ENCODE data around the gene YJEFN3. TPM values are rescaled to one million over a fixed set of nuclear protein-coding genes. Genes with fewer than 3 reads are reported as not detected.

YJEFN3 gene
- total and polyA plus RNA-seq, 4 donors: 0.77 to 4.7 (median 3.8) TPM

DNA sequence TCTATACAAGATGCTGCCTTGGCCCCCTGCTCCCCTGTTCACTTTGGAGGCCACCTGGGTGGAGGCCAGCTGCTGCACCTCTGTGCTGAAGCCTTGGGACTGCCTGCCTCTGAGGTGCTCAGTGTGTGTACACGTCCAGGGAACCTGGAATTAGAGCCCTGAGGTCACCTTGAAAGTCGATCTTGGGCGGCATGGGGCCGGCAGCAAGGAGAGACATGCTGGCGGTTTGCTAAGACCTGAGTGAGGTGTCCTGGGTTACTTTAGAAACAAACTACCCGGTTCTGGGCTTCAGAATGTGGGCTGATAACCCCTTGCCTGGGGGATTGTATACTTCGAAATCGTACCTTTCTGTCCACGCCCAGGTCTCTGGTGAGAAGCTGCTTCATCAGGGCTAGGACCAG lies 38.9 kb upstream of the YJEFN3 start:
- Histone ChIP-seq H3K4me1 (ENCODE audit: control insufficient read depth in 5 of 5, insufficient read depth in 5 of 5, low read length in 5 of 5) (peaks cover 13 to 45% (median 30%) of the 10 kb centered on the region in 5 donors), H3K9me3 (ENCODE audit: control insufficient read depth in 4 of 4, insufficient read depth in 3 of 4, low read length in 3 of 4) (no peaks in the 10 kb centered on the region), H3K27me3 (ENCODE audit: control insufficient read depth in 3 of 3, insufficient read depth in 3 of 3, low read length in 2 of 3) (no peaks in the 10 kb centered on the region), H3K4me3 (no peak overlapping the region), H3K36me3 (ENCODE audit: control insufficient read depth in 4 of 4, insufficient read depth in 4 of 4, low read length in 4 of 4) (peaks cover 3 to 19% (median 9%) of the 10 kb centered on the region in 4 donors), H3K9ac (ENCODE audit: insufficient read depth in 1 of 2, low read length in 2 of 2) (peak overlapping the region in 1 of 2 donors; percentile 63), H3K27ac (ENCODE audit: low read depth in 1 of 2, low read length in 1 of 2) (peak overlapping the region in 1 of 2 donors; percentile 80)
- WGBS, 2 donors: 80 to 82% methylated on average over 9 of the region's 9 CpGs
- TF ChIP-seq, protein P1, sequence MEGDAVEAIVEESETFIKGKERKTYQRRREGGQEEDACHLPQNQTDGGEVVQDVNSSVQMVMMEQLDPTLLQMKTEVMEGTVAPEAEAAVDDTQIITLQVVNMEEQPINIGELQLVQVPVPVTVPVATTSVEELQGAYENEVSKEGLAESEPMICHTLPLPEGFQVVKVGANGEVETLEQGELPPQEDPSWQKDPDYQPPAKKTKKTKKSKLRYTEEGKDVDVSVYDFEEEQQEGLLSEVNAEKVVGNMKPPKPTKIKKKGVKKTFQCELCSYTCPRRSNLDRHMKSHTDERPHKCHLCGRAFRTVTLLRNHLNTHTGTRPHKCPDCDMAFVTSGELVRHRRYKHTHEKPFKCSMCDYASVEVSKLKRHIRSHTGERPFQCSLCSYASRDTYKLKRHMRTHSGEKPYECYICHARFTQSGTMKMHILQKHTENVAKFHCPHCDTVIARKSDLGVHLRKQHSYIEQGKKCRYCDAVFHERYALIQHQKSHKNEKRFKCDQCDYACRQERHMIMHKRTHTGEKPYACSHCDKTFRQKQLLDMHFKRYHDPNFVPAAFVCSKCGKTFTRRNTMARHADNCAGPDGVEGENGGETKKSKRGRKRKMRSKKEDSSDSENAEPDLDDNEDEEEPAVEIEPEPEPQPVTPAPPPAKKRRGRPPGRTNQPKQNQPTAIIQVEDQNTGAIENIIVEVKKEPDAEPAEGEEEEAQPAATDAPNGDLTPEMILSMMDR (IDR thresholded peaks at IDR 0.05; ENCODE audit: control extremely low read depth, extremely low read depth): no peak
- DNase-seq (peak in 1 of 3 donors; percentile 29), ATAC-seq (ENCODE audit: insufficient read depth, low FRiP score) (no peak)

DNA sequence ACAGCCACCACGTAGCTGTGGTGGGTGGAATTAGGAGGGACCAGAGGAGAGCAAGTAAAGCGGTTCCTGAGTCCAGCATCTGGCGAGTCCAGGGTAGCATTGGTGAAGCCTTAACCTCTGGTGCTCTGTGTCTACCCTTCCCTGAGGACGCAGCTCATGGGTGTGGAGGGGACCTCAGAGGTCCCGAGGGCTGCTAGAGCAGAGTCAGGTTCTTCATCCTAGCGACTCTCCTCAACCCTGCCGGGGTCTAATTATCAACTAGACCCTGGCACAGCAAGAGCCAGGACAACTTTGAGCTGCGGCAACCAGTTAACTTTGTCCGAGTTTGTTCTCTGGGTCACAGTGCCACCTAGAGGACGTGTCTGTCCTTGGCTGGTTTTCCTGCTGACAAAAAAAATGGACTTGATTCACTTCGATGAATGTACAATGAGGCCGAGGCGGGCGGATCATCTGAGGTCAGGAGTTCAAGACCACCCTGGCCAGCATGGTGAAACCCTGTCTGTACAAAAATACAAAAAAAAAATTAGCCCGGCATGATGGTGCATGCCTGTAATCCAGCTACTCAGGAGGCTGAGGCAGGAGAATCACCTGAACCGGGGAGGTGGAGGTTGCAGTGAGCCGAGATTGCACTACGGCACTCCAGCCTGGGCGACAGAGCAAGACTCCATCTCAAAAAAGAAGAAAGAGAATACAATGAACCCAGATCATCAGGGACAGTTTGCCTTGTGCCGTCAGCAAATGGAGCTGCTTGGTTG lies 38.3 kb upstream of the YJEFN3 start:
- peaks cover 3 to 22% (median 9%) of the 10 kb centered on the region in 4 donors for H3K36me3 ChIP-seq (ENCODE audit: control insufficient read depth in 4 of 4, insufficient read depth in 4 of 4, low read length in 4 of 4)
- TF ChIP-seq, protein P1 (IDR thresholded peaks at IDR 0.05; ENCODE audit: control extremely low read depth, extremely low read depth): peak; percentile 91
- H3K27ac ChIP-seq (ENCODE audit: low read depth in 1 of 2, low read length in 1 of 2): peak overlapping the region in 1 of 2 donors; percentile 80
- H3K9ac ChIP-seq (ENCODE audit: insufficient read depth in 1 of 2, low read length in 2 of 2): peak overlapping the region in 1 of 2 donors; percentile 63
- H3K4me3 ChIP-seq: no peak overlapping the region
- no peak for ATAC-seq (ENCODE audit: insufficient read depth, low FRiP score)
- 33 to 36% methylated on average over 20 of the region's 20 CpGs for WGBS, 2 donors
- H3K9me3 ChIP-seq (ENCODE audit: control insufficient read depth in 4 of 4, insufficient read depth in 3 of 4, low read length in 3 of 4): no peaks in the 10 kb centered on the region
- H3K27me3 ChIP-seq (ENCODE audit: control insufficient read depth in 3 of 3, insufficient read depth in 3 of 3, low read length in 2 of 3): no peaks in the 10 kb centered on the region
- DNase-seq: peak; percentile 90 to 93 (median 93)
- H3K4me1 ChIP-seq (ENCODE audit: control insufficient read depth in 5 of 5, insufficient read depth in 5 of 5, low read length in 5 of 5): peaks cover 9 to 39% (median 26%) of the 10 kb centered on the region in 5 donors

- Histone ChIP-seq H3K4me3 (no peak overlapping the region), H3K9ac (ENCODE audit: insufficient read depth in 1 of 2, low read length in 2 of 2) (no peak overlapping the region), H3K4me1 (ENCODE audit: control insufficient read depth in 5 of 5, insufficient read depth in 5 of 5, low read length in 5 of 5) (peaks cover 9 to 32% (median 24%) of the 10 kb centered on the region in 5 donors), H3K27ac (ENCODE audit: low read depth in 1 of 2, low read length in 1 of 2) (no peak overlapping the region), H3K9me3 (ENCODE audit: control insufficient read depth in 4 of 4, insufficient read depth in 3 of 4, low read length in 3 of 4) (no peaks in the 10 kb centered on the region), H3K27me3 (ENCODE audit: control insufficient read depth in 3 of 3, insufficient read depth in 3 of 3, low read length in 2 of 3) (no peaks in the 10 kb centered on the region), H3K36me3 (ENCODE audit: control insufficient read depth in 4 of 4, insufficient read depth in 4 of 4, low read length in 4 of 4) (peaks cover 3 to 30% (median 15%) of the 10 kb centered on the region in 4 donors)
- TF ChIP-seq, protein P1 (IDR thresholded peaks at IDR 0.05; ENCODE audit: control extremely low read depth, extremely low read depth): no peak
- 89 to 93% methylated on average over 15 of the region's 15 CpGs for WGBS, 2 donors
- ATAC-seq (ENCODE audit: insufficient read depth, low FRiP score) (no peak), DNase-seq (no peak)
Measured at GRCh38 chr19:19491321-19492025, 37.2 kb upstream of the YJEFN3 start.
